ENCODE measurements around the gene TNS4.

- TF ChIP-seq CTCF (IDR thresholded peaks at IDR 0.05) (no peak), POLR2A (IDR thresholded peaks at IDR 0.05) (no peak)
These were observed 4.6 kb downstream of the TNS4 start for GRCh38 chr17:40496634-40497420.

All from esophagus squamous epithelium (tissue), 4 donors.